ENCODE data around the gene DDX31. TPM values are rescaled to one million over a fixed set of nuclear protein-coding genes. Genes with fewer than 3 reads are reported as not detected.

The DDX31 gene
- total and polyA plus RNA-seq, 9 of the 15 experiments (the other 6 are each of a cell fraction or from before 2014, with no cell fraction given) = 11.9 to 24.6 (median 22.2) TPM

DNA sequence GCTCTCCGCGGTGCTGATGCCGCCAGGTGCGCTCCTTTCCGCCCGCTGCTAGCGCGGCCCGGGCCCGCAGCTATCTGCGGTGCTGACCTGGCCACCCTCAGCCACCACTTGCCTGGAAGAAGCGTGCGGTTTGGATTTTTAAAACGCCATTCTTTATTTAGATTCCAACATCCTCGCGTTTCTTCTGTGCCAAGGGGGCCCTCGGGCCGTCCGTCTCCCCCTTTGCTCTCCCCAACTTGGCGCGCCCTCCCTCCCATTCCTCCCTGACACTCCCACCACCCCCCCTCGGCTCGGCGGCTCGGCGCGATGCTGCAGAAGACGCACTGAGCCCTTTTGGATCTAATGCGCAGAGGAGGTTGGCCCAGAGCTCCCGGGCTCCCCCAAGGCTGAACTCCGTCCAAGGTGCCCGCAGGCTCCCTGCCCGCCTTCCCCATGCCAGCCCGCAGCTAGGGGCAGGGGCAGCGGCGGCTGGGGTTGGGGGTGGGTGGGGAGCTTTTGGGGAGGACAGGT is 87.5 kb downstream of the DDX31 start, which contains the start of gene BARHL1:
Gene BARHL1, plus strand, starts transcription at position 331 of the 510 bp plus-strand sequence. CDS start 192 bp downstream, outside the sequence.
- in situ Hi-C loops (cut with MboI) (no loop called here), intact Hi-C loops (cut with micrococcal nuclease) (no loop called here)
- no peak within 1 kb of the TSS for H3K27ac ChIP-seq (ENCODE audit: extremely low read depth, low read depth, low read length)
- no peak within 1 kb of the TSS for H3K9ac ChIP-seq (ENCODE audit: insufficient read depth in 1 of 2, low read depth in 2 of 2, low read length in 2 of 2)
- no peak within 1 kb of the TSS for H2AFZ ChIP-seq (ENCODE audit: low read depth, low read length)
- no peaks in the 10 kb centered on the region for H3K9me1 ChIP-seq (ENCODE audit: control insufficient read depth, insufficient read depth, low read length)
- 43% methylated on average over 20 of the region's 36 CpGs for WGBS (ENCODE audit: insufficient coverage, low coverage, missing lambda C conversion rate)
- ChIA-PET POLR2A (interaction anchor here (0.5 to 0.7 kb wide), 2 partner anchors 16 to 217 kb away, joined by 3 to 4 read pairs; no protein-coding TSS in a partner anchor), CTCF (ENCODE audit: low intra/inter-chr PET ratio) (no interaction called here)
- FAIRE-seq (no peak), ATAC-seq (no peak), DNase-seq (ENCODE audit: extremely low read depth in 1 of 4, low spot score in 3 of 4) (no peak)
- peaks cover 0 to 13% of the 10 kb centered on the region in 2 experiments; a peak in 2 of 5 replicates for H3K4me1 ChIP-seq (replicated peaks in 1 of 2; ENCODE audit: control insufficient read depth in 2 of 2, insufficient read depth in 2 of 2, low read length in 2 of 2)
- no peak within 1 kb of the TSS for H3K4me2 ChIP-seq (ENCODE audit: insufficient read depth, low read length)
- BruUV-seq (replicated peaks) = no TSS peak
- peaks cover 23% of the 10 kb centered on the region for H4K20me1 ChIP-seq (replicated peaks; ENCODE audit: control insufficient read depth, insufficient read depth, low read length)
- no peaks in the 10 kb centered on the region for H3K9me3 ChIP-seq (replicated peaks; ENCODE audit: control insufficient read depth, insufficient read depth, low read depth, low read length)
- H3K36me3 ChIP-seq (ENCODE audit: control insufficient read depth, insufficient read depth, low read length) = no peaks in the 10 kb centered on the region
- H3K79me2 ChIP-seq (ENCODE audit: control insufficient read depth, insufficient read depth, low read length) = no peaks in the 10 kb centered on the region
- no peak within 1 kb of the TSS for H3K4me3 ChIP-seq
- H3K27me3 ChIP-seq (ENCODE audit: control insufficient read depth in 2 of 2, insufficient read depth in 2 of 2, low read length in 2 of 2) = peaks cover 18 to 74% of the 10 kb centered on the region in 2 experiments; a peak in 4 of 5 replicates
- TF ChIP-seq, protein P1, sequence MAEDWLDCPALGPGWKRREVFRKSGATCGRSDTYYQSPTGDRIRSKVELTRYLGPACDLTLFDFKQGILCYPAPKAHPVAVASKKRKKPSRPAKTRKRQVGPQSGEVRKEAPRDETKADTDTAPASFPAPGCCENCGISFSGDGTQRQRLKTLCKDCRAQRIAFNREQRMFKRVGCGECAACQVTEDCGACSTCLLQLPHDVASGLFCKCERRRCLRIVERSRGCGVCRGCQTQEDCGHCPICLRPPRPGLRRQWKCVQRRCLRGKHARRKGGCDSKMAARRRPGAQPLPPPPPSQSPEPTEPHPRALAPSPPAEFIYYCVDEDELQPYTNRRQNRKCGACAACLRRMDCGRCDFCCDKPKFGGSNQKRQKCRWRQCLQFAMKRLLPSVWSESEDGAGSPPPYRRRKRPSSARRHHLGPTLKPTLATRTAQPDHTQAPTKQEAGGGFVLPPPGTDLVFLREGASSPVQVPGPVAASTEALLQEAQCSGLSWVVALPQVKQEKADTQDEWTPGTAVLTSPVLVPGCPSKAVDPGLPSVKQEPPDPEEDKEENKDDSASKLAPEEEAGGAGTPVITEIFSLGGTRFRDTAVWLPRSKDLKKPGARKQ (CRISPR knock-in tag; IDR thresholded peaks at IDR 0.05) = no peak
- TF ChIP-seq ESRRA (IDR thresholded peaks at IDR 0.05; ENCODE audit: borderline replicate concordance, low read depth) (no peak), ZNF316 (IDR thresholded peaks at IDR 0.05) (no peak), NFE2 (IDR thresholded peaks at IDR 0.05; ENCODE audit: low read depth) (no peak), ZNF174 (CRISPR knock-in tag; IDR thresholded peaks at IDR 0.05) (no peak), ZNF584 (CRISPR knock-in tag; IDR thresholded peaks at IDR 0.05; ENCODE audit: low read depth) (peak; percentile 3; the same call in 1 of the 2 replicates), CBX8 (IDR thresholded peaks at IDR 0.05; ENCODE audit: borderline replicate concordance, extremely low read depth, low read depth, low read length, poor library complexity, severe bottlenecking) (no peak)
- TF ChIP-seq, protein P2, sequence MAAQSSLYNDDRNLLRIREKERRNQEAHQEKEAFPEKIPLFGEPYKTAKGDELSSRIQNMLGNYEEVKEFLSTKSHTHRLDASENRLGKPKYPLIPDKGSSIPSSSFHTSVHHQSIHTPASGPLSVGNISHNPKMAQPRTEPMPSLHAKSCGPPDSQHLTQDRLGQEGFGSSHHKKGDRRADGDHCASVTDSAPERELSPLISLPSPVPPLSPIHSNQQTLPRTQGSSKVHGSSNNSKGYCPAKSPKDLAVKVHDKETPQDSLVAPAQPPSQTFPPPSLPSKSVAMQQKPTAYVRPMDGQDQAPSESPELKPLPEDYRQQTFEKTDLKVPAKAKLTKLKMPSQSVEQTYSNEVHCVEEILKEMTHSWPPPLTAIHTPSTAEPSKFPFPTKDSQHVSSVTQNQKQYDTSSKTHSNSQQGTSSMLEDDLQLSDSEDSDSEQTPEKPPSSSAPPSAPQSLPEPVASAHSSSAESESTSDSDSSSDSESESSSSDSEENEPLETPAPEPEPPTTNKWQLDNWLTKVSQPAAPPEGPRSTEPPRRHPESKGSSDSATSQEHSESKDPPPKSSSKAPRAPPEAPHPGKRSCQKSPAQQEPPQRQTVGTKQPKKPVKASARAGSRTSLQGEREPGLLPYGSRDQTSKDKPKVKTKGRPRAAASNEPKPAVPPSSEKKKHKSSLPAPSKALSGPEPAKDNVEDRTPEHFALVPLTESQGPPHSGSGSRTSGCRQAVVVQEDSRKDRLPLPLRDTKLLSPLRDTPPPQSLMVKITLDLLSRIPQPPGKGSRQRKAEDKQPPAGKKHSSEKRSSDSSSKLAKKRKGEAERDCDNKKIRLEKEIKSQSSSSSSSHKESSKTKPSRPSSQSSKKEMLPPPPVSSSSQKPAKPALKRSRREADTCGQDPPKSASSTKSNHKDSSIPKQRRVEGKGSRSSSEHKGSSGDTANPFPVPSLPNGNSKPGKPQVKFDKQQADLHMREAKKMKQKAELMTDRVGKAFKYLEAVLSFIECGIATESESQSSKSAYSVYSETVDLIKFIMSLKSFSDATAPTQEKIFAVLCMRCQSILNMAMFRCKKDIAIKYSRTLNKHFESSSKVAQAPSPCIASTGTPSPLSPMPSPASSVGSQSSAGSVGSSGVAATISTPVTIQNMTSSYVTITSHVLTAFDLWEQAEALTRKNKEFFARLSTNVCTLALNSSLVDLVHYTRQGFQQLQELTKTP (IDR thresholded peaks at IDR 0.05; ENCODE audit: low read depth in 1 of 2, partially characterized antibody in 2 of 2) = peak in 1 of 2 experiments; percentile 1
- TF ChIP-seq, protein P3, sequence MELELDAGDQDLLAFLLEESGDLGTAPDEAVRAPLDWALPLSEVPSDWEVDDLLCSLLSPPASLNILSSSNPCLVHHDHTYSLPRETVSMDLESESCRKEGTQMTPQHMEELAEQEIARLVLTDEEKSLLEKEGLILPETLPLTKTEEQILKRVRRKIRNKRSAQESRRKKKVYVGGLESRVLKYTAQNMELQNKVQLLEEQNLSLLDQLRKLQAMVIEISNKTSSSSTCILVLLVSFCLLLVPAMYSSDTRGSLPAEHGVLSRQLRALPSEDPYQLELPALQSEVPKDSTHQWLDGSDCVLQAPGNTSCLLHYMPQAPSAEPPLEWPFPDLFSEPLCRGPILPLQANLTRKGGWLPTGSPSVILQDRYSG (tag; conservative IDR thresholded peaks at IDR 0.05; ENCODE audit: low read depth) = no peak; the same call in 1 of the 2 replicates
- TF ChIP-seq, protein P4, sequence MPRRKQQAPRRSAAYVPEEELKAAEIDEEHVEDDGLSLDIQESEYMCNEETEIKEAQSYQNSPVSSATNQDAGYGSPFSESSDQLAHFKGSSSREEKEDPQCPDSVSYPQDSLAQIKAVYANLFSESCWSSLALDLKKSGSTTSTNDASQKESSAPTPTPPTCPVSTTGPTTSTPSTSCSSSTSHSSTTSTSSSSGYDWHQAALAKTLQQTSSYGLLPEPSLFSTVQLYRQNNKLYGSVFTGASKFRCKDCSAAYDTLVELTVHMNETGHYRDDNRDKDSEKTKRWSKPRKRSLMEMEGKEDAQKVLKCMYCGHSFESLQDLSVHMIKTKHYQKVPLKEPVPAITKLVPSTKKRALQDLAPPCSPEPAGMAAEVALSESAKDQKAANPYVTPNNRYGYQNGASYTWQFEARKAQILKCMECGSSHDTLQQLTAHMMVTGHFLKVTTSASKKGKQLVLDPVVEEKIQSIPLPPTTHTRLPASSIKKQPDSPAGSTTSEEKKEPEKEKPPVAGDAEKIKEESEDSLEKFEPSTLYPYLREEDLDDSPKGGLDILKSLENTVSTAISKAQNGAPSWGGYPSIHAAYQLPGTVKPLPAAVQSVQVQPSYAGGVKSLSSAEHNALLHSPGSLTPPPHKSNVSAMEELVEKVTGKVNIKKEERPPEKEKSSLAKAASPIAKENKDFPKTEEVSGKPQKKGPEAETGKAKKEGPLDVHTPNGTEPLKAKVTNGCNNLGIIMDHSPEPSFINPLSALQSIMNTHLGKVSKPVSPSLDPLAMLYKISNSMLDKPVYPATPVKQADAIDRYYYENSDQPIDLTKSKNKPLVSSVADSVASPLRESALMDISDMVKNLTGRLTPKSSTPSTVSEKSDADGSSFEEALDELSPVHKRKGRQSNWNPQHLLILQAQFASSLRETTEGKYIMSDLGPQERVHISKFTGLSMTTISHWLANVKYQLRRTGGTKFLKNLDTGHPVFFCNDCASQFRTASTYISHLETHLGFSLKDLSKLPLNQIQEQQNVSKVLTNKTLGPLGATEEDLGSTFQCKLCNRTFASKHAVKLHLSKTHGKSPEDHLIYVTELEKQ (CRISPR knock-in tag; IDR thresholded peaks at IDR 0.05) = no peak
